ENCODE data around the gene NUBPL.

NUBPL gene

GRCh38 chr14:31718985-31719384 is 157.8 kb downstream of the NUBPL start:
- Histone ChIP-seq H3K9me3 (ENCODE audit: severe bottlenecking) (no peaks in the 10 kb centered on the region), H3K4me3 (ENCODE audit: low read depth, low read length) (no peak overlapping the region), H3K36me3 (no peaks in the 10 kb centered on the region), H3K27me3 (ENCODE audit: insufficient read depth, low read depth, severe bottlenecking) (no peaks in the 10 kb centered on the region), H3K27ac (no peak overlapping the region)
- TF ChIP-seq CTCF (IDR thresholded peaks at IDR 0.05; ENCODE audit: low read depth, low read length) = no peak
- no peak for DNase-seq

GRCh38 chr14:31726337-31726736 is 165.1 kb downstream of the NUBPL start:
- H3K4me3 ChIP-seq (ENCODE audit: low read depth, low read length) = no peak overlapping the region
- H3K9me3 ChIP-seq (ENCODE audit: severe bottlenecking) = no peaks in the 10 kb centered on the region
- H3K27me3 ChIP-seq (ENCODE audit: insufficient read depth, low read depth, severe bottlenecking) = no peaks in the 10 kb centered on the region
- TF ChIP-seq CTCF (IDR thresholded peaks at IDR 0.05; ENCODE audit: low read depth, low read length) = no peak
- no peak for DNase-seq
- no peaks in the 10 kb centered on the region for H3K36me3 ChIP-seq
- no peak overlapping the region for H3K27ac ChIP-seq

GRCh38 chr14:31727797-31728196 is 166.6 kb downstream of the NUBPL start:
- H3K27ac ChIP-seq = no peak overlapping the region
- H3K36me3 ChIP-seq = no peaks in the 10 kb centered on the region
- TF ChIP-seq CTCF (IDR thresholded peaks at IDR 0.05; ENCODE audit: low read depth, low read length) = no peak
- H3K4me3 ChIP-seq (ENCODE audit: low read depth, low read length) = no peak overlapping the region
- no peak for DNase-seq
- H3K9me3 ChIP-seq (ENCODE audit: severe bottlenecking) = no peaks in the 10 kb centered on the region
- no peaks in the 10 kb centered on the region for H3K27me3 ChIP-seq (ENCODE audit: insufficient read depth, low read depth, severe bottlenecking)

- Histone ChIP-seq H3K36me3 (no peaks in the 10 kb centered on the region), H3K9me3 (ENCODE audit: severe bottlenecking) (no peaks in the 10 kb centered on the region), H3K27ac (no peak overlapping the region), H3K27me3 (ENCODE audit: insufficient read depth, low read depth, severe bottlenecking) (no peaks in the 10 kb centered on the region), H3K4me3 (ENCODE audit: low read depth, low read length) (no peak overlapping the region)
- no peak for DNase-seq
- TF ChIP-seq CTCF (IDR thresholded peaks at IDR 0.05; ENCODE audit: low read depth, low read length) = no peak
Measured at GRCh38 chr14:31740688-31741087, 179.5 kb downstream of the NUBPL start.

DNA sequence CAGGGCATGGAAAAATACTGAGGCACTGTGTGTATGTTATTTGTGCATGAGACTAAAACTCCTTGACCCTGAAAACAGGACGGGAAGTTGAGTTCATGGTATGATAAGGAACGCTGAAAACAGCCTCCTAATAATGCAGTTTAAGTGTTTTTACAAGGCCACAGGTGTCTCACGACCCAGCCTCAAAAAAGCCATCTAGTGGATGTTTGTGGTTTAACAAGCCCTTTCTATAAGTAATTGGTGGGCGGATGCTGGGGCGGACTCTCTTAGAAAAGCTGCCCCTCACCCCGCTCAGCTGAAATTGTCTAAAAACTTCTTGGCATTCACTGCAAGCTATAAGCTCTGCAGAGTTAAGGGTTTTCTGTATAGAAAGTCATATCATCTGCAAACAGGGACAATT is 184.5 kb downstream of the NUBPL start:
- no peaks in the 10 kb centered on the region for H3K36me3 ChIP-seq
- DNase-seq = no peak
- no peaks in the 10 kb centered on the region for H3K9me3 ChIP-seq (ENCODE audit: severe bottlenecking)
- H3K27me3 ChIP-seq (ENCODE audit: insufficient read depth, low read depth, severe bottlenecking) = no peaks in the 10 kb centered on the region
- no peak overlapping the region for H3K4me3 ChIP-seq (ENCODE audit: low read depth, low read length)
- H3K27ac ChIP-seq = no peak overlapping the region
- TF ChIP-seq CTCF (IDR thresholded peaks at IDR 0.05; ENCODE audit: low read depth, low read length) = no peak

DNA sequence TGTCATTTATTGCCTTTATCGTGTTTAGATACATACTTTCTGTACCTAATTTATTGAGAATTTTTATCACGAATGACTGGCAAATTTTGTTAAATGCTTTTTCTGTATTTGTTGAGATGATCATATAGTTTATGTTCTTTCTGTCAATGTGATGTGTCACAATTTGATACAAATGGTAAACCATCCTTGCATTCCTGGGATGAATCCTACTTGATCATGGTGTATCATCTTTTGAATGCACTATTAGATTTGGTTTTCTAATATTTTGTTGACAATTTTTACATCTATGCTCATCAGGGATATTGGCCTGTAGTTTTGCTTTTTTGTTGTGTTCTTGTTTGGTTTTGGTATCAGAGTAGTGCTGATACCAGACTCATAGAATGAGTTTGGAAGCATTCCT is 185.1 kb downstream of the NUBPL start:
- Histone ChIP-seq H3K4me3 (ENCODE audit: low read depth, low read length) (no peak overlapping the region), H3K27me3 (ENCODE audit: insufficient read depth, low read depth, severe bottlenecking) (no peaks in the 10 kb centered on the region), H3K9me3 (ENCODE audit: severe bottlenecking) (no peaks in the 10 kb centered on the region), H3K27ac (no peak overlapping the region), H3K36me3 (no peaks in the 10 kb centered on the region)
- TF ChIP-seq CTCF (IDR thresholded peaks at IDR 0.05; ENCODE audit: low read depth, low read length) = no peak
- no peak for DNase-seq
